Mesenchymal stem cell (in vitro differentiated cells and primary cell): Measurements from ENCODE around the gene CTSA.
A peak's percentile ranks its signal among the peaks of the same experiment; 100 is the strongest.

Experiments
- DNase-seq: peaks from one replicate; pipeline ENCODE4 v3.0.0-alpha.2; 2013
- H2AFZ ChIP-seq: one replicate; pipeline ENCODE4 v1.6.1; 2013; ENCODE audit warnings: low read depth, mild to moderate bottlenecking, control low read depth, inconsistent platforms, low read length, moderate library complexity
- H2AK5ac ChIP-seq: 2 replicates; pipeline ENCODE4 v1.6.1; 2013; ENCODE audit warnings: low read length, moderate library complexity, mild to moderate bottlenecking, inconsistent platforms; ENCODE audit not compliant: severe bottlenecking
- H2BK120ac ChIP-seq: one replicate; pipeline ENCODE4 v1.6.1; 2013; ENCODE audit warnings: low read depth, mild to moderate bottlenecking, inconsistent platforms, low read length, moderate library complexity
- H2BK12ac ChIP-seq, 2 experiments: one replicate each; pipeline ENCODE4 v1.6.1; 2013; ENCODE audit warnings: inconsistent platforms in 2 of 2, low read length in 2 of 2, mild to moderate bottlenecking in 2 of 2, moderate library complexity in 2 of 2, control low read depth in 1 of 2
- H2BK15ac ChIP-seq: one replicate; pipeline ENCODE4 v1.6.1; 2013; ENCODE audit warnings: mild to moderate bottlenecking, low read depth, inconsistent platforms; ENCODE audit not compliant: poor library complexity, severe bottlenecking
- H2BK5ac ChIP-seq: 2 replicates; pipeline ENCODE4 v1.6.1; 2013; ENCODE audit warnings: low read depth, mild to moderate bottlenecking, low read length, control low read depth, inconsistent platforms; ENCODE audit not compliant: poor library complexity, severe bottlenecking
- H3K14ac ChIP-seq, 2 experiments: one replicate each; pipeline ENCODE4 v1.6.1; 2013; ENCODE audit warnings: inconsistent platforms in 2 of 2, low read length in 2 of 2, control low read depth in 1 of 2, mild to moderate bottlenecking in 1 of 2, moderate library complexity in 1 of 2
- H3K18ac ChIP-seq, 2 experiments: one replicate each; pipeline ENCODE4 v1.6.1; 2013; ENCODE audit warnings: inconsistent platforms in 2 of 2, low read length in 2 of 2, control low read depth in 1 of 2, low read depth in 1 of 2, mild to moderate bottlenecking in 1 of 2
- H3K23ac ChIP-seq, 2 experiments: one replicate each; pipeline ENCODE4 v1.6.1; 2013; ENCODE audit warnings: inconsistent platforms in 2 of 2, low read length in 2 of 2, mild to moderate bottlenecking in 2 of 2, moderate library complexity in 2 of 2, control low read depth in 1 of 2
- H3K27ac ChIP-seq: 2 replicates; pipeline ENCODE4 v1.5.1; 2013; ENCODE audit warnings: mild to moderate bottlenecking, moderate library complexity, low read length, control low read depth, inconsistent platforms; ENCODE audit not compliant: poor library complexity, severe bottlenecking
- H3K27me3 ChIP-seq, 2 experiments: 2 replicates each; pipeline versions ENCODE4 v1.6.1 to v1.7.0; 2013; ENCODE audit warnings: low read length in 2 of 2, mild to moderate bottlenecking in 2 of 2, moderate library complexity in 2 of 2, control low read depth in 1 of 2, inconsistent platforms in 1 of 2; ENCODE audit not compliant: control insufficient read depth in 1 of 2, insufficient read depth in 1 of 2
- H3K36me3 ChIP-seq, 2 experiments: 2 replicates each; pipeline versions ENCODE4 v1.6.1 to v1.7.0; 2013; ENCODE audit warnings: low read length in 2 of 2, control low read depth in 1 of 2, inconsistent platforms in 1 of 2, low read depth in 1 of 2, mild to moderate bottlenecking in 1 of 2; ENCODE audit not compliant: insufficient read depth in 2 of 2, control insufficient read depth in 1 of 2
- H3K4ac ChIP-seq, 2 experiments: one replicate each; pipeline ENCODE4 v1.6.1; 2013; ENCODE audit warnings: inconsistent platforms in 2 of 2, low read length in 2 of 2, mild to moderate bottlenecking in 2 of 2, moderate library complexity in 2 of 2, control low read depth in 1 of 2, low read depth in 1 of 2
- H3K4me1 ChIP-seq: 2 replicates; pipeline ENCODE4 v1.6.1; 2013; ENCODE audit warnings: low read depth, low read length, control low read depth; ENCODE audit not compliant: control insufficient read depth, insufficient read depth
- H3K4me2 ChIP-seq: 2 replicates; pipeline ENCODE4 v1.6.1; 2013; ENCODE audit warnings: low read length, mild to moderate bottlenecking, inconsistent platforms; ENCODE audit not compliant: poor library complexity, severe bottlenecking
- H3K4me3 ChIP-seq, 2 experiments: 2 replicates each; pipeline versions ENCODE4 v1.5.1 to v1.7.0; 2013; ENCODE audit warnings: low read length in 2 of 2, mild to moderate bottlenecking in 2 of 2, control low read depth in 1 of 2, low read depth in 1 of 2; ENCODE audit not compliant: insufficient read depth in 1 of 2
- H3K79me1 ChIP-seq: replicated peaks from 2 replicates; pipeline ENCODE4 v1.6.1; 2013; ENCODE audit warnings: mild to moderate bottlenecking, control low read depth, low read length, inconsistent platforms; ENCODE audit not compliant: poor library complexity, severe bottlenecking
- H3K9ac ChIP-seq: 2 replicates; pipeline ENCODE4 v1.7.0; 2013; ENCODE audit warnings: mild to moderate bottlenecking, low read length, moderate library complexity
- H3K9me3 ChIP-seq: 2 replicates; pipeline ENCODE4 v1.7.0; 2013; ENCODE audit warnings: mild to moderate bottlenecking, low read length; ENCODE audit not compliant: control insufficient read depth
- H4K8ac ChIP-seq: one replicate; pipeline ENCODE4 v1.6.1; 2013; ENCODE audit warnings: inconsistent platforms, mild to moderate bottlenecking, low read length, moderate library complexity
- H4K91ac ChIP-seq: one replicate; pipeline ENCODE4 v1.6.1; 2013; ENCODE audit warnings: mild to moderate bottlenecking, low read length, inconsistent platforms
- whole genome bisulfite sequencing: methylation state at CpG from one replicate; pipeline ENCODE4 v1.1.7; 2013; ENCODE audit warnings: mixed read lengths; 5-methylcytosine and 5-hydroxymethylcytosine counted together

The CTSA gene

DNA sequence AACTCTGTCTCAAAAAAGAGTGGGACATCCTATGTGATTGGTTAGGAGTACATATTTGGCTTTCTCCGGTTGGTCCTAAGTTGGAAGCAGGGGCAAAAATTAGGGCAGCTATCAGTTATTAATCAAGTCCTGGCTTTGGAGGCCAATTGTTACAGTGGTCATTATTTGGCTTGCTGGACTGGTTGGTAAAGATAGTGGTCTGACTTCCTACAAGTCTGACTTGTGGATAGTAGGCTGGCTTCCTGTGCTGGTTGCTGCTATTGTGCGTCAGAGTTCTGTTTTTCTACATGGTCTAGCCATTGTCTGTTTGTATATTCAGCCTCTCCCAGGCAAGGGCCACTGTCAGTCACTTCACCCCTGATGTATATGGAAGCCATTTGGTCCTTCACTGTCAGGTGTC, 40.9 kb upstream of the CTSA start:
- no peak overlapping the region for H2BK120ac ChIP-seq
- no peak overlapping the region for H3K9ac ChIP-seq
- no peak overlapping the region for H3K14ac ChIP-seq
- H3K4me1 ChIP-seq = peaks cover 6% of the 10 kb centered on the region
- H3K4me2 ChIP-seq = no peak overlapping the region
- no peaks in the 10 kb centered on the region for H3K27me3 ChIP-seq
- no peak overlapping the region for H3K4ac ChIP-seq
- H3K36me3 ChIP-seq = peaks cover 28 to 69% of the 10 kb centered on the region in 2 experiments
- H4K91ac ChIP-seq = no peak overlapping the region
- H3K18ac ChIP-seq = no peak overlapping the region
- no peak overlapping the region for H4K8ac ChIP-seq
- no peak for DNase-seq
- no peak overlapping the region for H2BK5ac ChIP-seq
- H3K9me3 ChIP-seq = no peaks in the 10 kb centered on the region
- H3K27ac ChIP-seq = no peak overlapping the region
- 97% methylated on average over 2 of the region's 2 CpGs for WGBS
- H2BK12ac ChIP-seq = no peak overlapping the region
- no peak overlapping the region for H2AK5ac ChIP-seq
- no peak overlapping the region for H2AFZ ChIP-seq
- H3K79me1 ChIP-seq = peaks cover 35% of the 10 kb centered on the region
- H3K4me3 ChIP-seq = no peak overlapping the region
- no peak overlapping the region for H3K23ac ChIP-seq
- H2BK15ac ChIP-seq = no peak overlapping the region

DNA sequence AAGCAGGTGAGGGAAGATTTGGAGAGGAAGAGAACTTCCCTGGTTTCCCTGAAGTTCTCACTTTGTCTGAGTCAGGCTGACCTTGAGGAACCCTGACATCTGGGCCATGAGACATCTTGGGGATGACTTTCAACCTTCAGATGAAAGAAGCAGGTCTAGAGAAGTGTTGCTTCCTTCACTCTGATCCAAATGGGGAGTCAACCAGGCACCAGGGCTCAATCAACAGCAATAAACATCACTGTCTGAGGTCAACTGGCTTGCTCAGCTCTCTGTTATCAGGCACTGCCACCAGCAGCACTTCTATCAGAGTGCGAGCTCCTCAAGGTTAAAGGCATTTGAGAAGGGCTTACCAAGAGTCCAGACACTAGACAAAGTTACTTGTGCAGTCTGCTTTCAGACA, 40.2 kb upstream of the CTSA start:
- no peak overlapping the region for H2AFZ ChIP-seq
- 96% methylated on average over 1 of the region's 1 CpG for WGBS
- H3K4me1 ChIP-seq = peaks cover 8% of the 10 kb centered on the region
- H3K18ac ChIP-seq = no peak overlapping the region
- peak overlapping the region in 1 of 2 experiments; percentile 35 for H3K4ac ChIP-seq
- no peak overlapping the region for H3K4me3 ChIP-seq
- no peak for DNase-seq
- H4K8ac ChIP-seq = peak overlapping the region; percentile 41
- H3K79me1 ChIP-seq = peaks cover 35% of the 10 kb centered on the region
- H4K91ac ChIP-seq = no peak overlapping the region
- H3K14ac ChIP-seq = no peak overlapping the region
- no peak overlapping the region for H2BK12ac ChIP-seq
- H3K36me3 ChIP-seq = peaks cover 21 to 64% of the 10 kb centered on the region in 2 experiments
- no peak overlapping the region for H2BK5ac ChIP-seq
- H2BK120ac ChIP-seq = no peak overlapping the region
- H3K9ac ChIP-seq = no peak overlapping the region
- H3K27me3 ChIP-seq = no peaks in the 10 kb centered on the region
- no peak overlapping the region for H3K27ac ChIP-seq
- H3K23ac ChIP-seq = no peak overlapping the region
- H3K9me3 ChIP-seq = no peaks in the 10 kb centered on the region
- H3K4me2 ChIP-seq = no peak overlapping the region
- H2BK15ac ChIP-seq = no peak overlapping the region
- H2AK5ac ChIP-seq = no peak overlapping the region

DNA sequence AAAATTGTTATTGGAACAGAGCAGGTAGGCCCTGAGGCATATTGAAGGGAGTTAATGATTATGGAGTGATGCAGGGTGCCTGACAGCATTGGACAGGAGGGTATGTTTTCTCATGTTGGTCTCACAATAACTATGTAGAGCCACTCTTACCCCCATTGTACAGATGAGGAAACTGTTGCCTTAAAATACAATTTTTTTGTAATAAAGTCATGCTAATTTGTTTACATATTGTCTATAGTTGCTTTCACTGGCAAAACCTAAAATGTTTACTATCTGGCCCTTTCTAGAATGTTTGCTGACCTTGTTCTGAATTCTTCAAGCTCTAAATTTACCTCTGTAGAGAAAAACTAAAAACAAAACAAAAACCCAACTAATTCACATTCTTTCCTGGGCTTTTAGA, 39.6 kb upstream of the CTSA start:
- H3K4me2 ChIP-seq = no peak overlapping the region
- peaks cover 13% of the 10 kb centered on the region for H3K4me1 ChIP-seq
- H3K36me3 ChIP-seq = peaks cover 21 to 58% of the 10 kb centered on the region in 2 experiments
- H3K9ac ChIP-seq = no peak overlapping the region
- H4K8ac ChIP-seq = no peak overlapping the region
- no peak overlapping the region for H3K4ac ChIP-seq
- no peak overlapping the region for H3K4me3 ChIP-seq
- peaks cover 33% of the 10 kb centered on the region for H3K79me1 ChIP-seq
- no peak overlapping the region for H2BK12ac ChIP-seq
- no peak overlapping the region for H3K23ac ChIP-seq
- no peak overlapping the region for H2BK120ac ChIP-seq
- H2BK5ac ChIP-seq = no peak overlapping the region
- H4K91ac ChIP-seq = no peak overlapping the region
- no peak overlapping the region for H3K18ac ChIP-seq
- H2AFZ ChIP-seq = no peak overlapping the region
- no peaks in the 10 kb centered on the region for H3K9me3 ChIP-seq
- no peak overlapping the region for H3K27ac ChIP-seq
- no peak overlapping the region for H2AK5ac ChIP-seq
- H2BK15ac ChIP-seq = no peak overlapping the region
- H3K14ac ChIP-seq = no peak overlapping the region
- no peaks in the 10 kb centered on the region for H3K27me3 ChIP-seq
- DNase-seq = no peak

DNA sequence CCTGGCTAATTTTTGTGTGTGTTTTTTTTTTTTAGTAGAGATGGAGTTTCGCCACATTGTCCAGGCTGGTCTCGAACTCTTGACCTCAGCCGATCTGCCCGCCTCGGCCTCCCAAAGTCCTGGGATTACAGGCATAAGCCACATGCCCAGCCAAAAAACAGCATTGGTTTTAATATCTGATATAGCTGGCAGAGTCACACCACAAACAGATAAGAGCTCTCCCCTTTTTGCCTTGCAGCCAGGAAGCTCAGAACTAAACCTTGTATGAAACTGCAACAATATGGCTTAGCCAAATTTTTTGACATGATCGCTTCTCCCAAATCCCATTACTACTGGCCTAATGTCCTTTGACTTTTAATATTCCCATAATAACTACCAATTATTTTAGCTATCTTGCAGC, 38.8 kb upstream of the CTSA start:
- H4K91ac ChIP-seq = no peak overlapping the region
- H3K36me3 ChIP-seq = peaks cover 21 to 51% of the 10 kb centered on the region in 2 experiments
- no peak overlapping the region for H3K4ac ChIP-seq
- H2AFZ ChIP-seq = no peak overlapping the region
- no peak overlapping the region for H2AK5ac ChIP-seq
- H3K4me1 ChIP-seq = peaks cover 16% of the 10 kb centered on the region
- no peak overlapping the region for H2BK12ac ChIP-seq
- H2BK15ac ChIP-seq = no peak overlapping the region
- no peak overlapping the region for H3K9ac ChIP-seq
- no peak overlapping the region for H3K27ac ChIP-seq
- no peak overlapping the region for H2BK120ac ChIP-seq
- H3K4me2 ChIP-seq = no peak overlapping the region
- WGBS = 99% methylated on average over 6 of the region's 6 CpGs
- no peak for DNase-seq
- H4K8ac ChIP-seq = no peak overlapping the region
- H3K9me3 ChIP-seq = no peaks in the 10 kb centered on the region
- no peak overlapping the region for H3K4me3 ChIP-seq
- no peaks in the 10 kb centered on the region for H3K27me3 ChIP-seq
- no peak overlapping the region for H2BK5ac ChIP-seq
- H3K14ac ChIP-seq = no peak overlapping the region
- no peak overlapping the region for H3K23ac ChIP-seq
- H3K18ac ChIP-seq = no peak overlapping the region
- H3K79me1 ChIP-seq = peaks cover 33% of the 10 kb centered on the region
